Stimulated activated CD4-positive, alpha-beta T cell treated with anti-CD3 and anti-CD28 coated beads, Interleukin-15, amount 100 ng/mL, for 24 hours (primary cell): ENCODE measurements around the gene ATF6.
"Not testable (repeated sequence)": the region's sequence is repeated elsewhere in the genome, so short reads cannot be mapped to it uniquely, and the experiment has no call there.

ENCODE experiments used
- DNase-seq: peaks from one replicate; pipeline ENCODE4 v3.0.0-alpha.2; 2020

ATF6 gene

GRCh38 chr1:161781995-161782394 lies 15.9 kb downstream of the ATF6 start:
- no peak for DNase-seq

GRCh38 chr1:161782886-161783285 lies 16.8 kb downstream of the ATF6 start:
- DNase-seq = no peak

- no peak for DNase-seq
These were observed 18.8 kb downstream of the ATF6 start for GRCh38 chr1:161784968-161785367.

GRCh38 chr1:161787355-161787754 lies 21.2 kb downstream of the ATF6 start:
- no peak for DNase-seq

GRCh38 chr1:161790587-161791317 lies 24.6 kb downstream of the ATF6 start:
- no peak for DNase-seq

- DNase-seq = no peak
These were observed 26.0 kb downstream of the ATF6 start for GRCh38 chr1:161791904-161792655.

GRCh38 chr1:161792740-161793139 lies 26.6 kb downstream of the ATF6 start:
- DNase-seq = no peak

- DNase-seq = no peak
These were observed 33.7 kb downstream of the ATF6 start for GRCh38 chr1:161799792-161800191.

GRCh38 chr1:161801955-161802354 lies 35.8 kb downstream of the ATF6 start:
- DNase-seq = no peak

- no peak for DNase-seq
These were observed 37.1 kb downstream of the ATF6 start for GRCh38 chr1:161803181-161803580.

GRCh38 chr1:161805399-161806197 lies 39.5 kb downstream of the ATF6 start:
- DNase-seq = no peak

GRCh38 chr1:161809202-161809601 lies 43.1 kb downstream of the ATF6 start:
- DNase-seq = not testable (repeated sequence)

GRCh38 chr1:161809656-161810055 lies 43.5 kb downstream of the ATF6 start:
- not testable (repeated sequence) for DNase-seq

GRCh38 chr1:161810780-161811179 lies 44.7 kb downstream of the ATF6 start:
- DNase-seq = no peak

- no peak for DNase-seq
These were observed 50.1 kb downstream of the ATF6 start for GRCh38 chr1:161816201-161816600.

- no peak for DNase-seq
These were observed 51.1 kb downstream of the ATF6 start for GRCh38 chr1:161817176-161817730.

GRCh38 chr1:161820914-161821313 lies 54.8 kb downstream of the ATF6 start:
- no peak for DNase-seq

GRCh38 chr1:161824618-161825017 lies 58.5 kb downstream of the ATF6 start:
- DNase-seq = no peak

GRCh38 chr1:161825831-161826230 lies 59.7 kb downstream of the ATF6 start:
- no peak for DNase-seq

- no peak for DNase-seq
These were observed 60.4 kb downstream of the ATF6 start for GRCh38 chr1:161826478-161826877.

GRCh38 chr1:161827786-161828185 lies 61.7 kb downstream of the ATF6 start:
- no peak for DNase-seq

GRCh38 chr1:161832299-161832907 lies 66.3 kb downstream of the ATF6 start:
- not testable (repeated sequence) for DNase-seq
